Immature natural killer cell (primary cell): Measurements from ENCODE around the gene LIMA1. TPM values are rescaled to one million over a fixed set of nuclear protein-coding genes. Genes with fewer than 3 reads are reported as not detected.
"Not testable (repeated sequence)": the region's sequence is repeated elsewhere in the genome, so short reads cannot be mapped to it uniquely, and the experiment has no call there.

Source experiments
- DNase-seq, 3 donors: peaks; one replicate each; pipeline ENCODE4 v3.0.0; 2022; ENCODE audit warnings: mixed read lengths in 1 of 3
- H3K27ac Mint-ChIP-seq, 6 donors: one replicate each; pipeline ENCODE4 v1.8.0; 2020; ENCODE audit warnings: mixed read lengths in 6 of 6, mild to moderate bottlenecking in 5 of 6, inconsistent platforms in 4 of 6, moderate library complexity in 3 of 6
- H3K27me3 Mint-ChIP-seq, 3 donors: one replicate each; pipeline ENCODE4 v1.8.0; 2020 to 2021; ENCODE audit warnings: low read depth in 3 of 3, mild to moderate bottlenecking in 3 of 3, mixed read lengths in 3 of 3, moderate library complexity in 3 of 3, inconsistent platforms in 1 of 3
- H3K36me3 Mint-ChIP-seq, 3 donors: one replicate each; pipeline ENCODE4 v1.8.0; 2020; ENCODE audit warnings: mixed read lengths in 3 of 3, inconsistent platforms in 2 of 3, mild to moderate bottlenecking in 2 of 3
- H3K4me1 Mint-ChIP-seq, 2 donors: one replicate each; pipeline ENCODE4 v1.8.0; 2020; ENCODE audit warnings: inconsistent platforms in 2 of 2, mild to moderate bottlenecking in 2 of 2, mixed read lengths in 2 of 2, moderate library complexity in 1 of 2
- H3K4me3 Mint-ChIP-seq, 5 donors: one replicate each; pipeline ENCODE4 v1.8.0; 2020; ENCODE audit warnings: mild to moderate bottlenecking in 5 of 5, mixed read lengths in 5 of 5, inconsistent platforms in 3 of 5, moderate library complexity in 3 of 5
- H3K9me3 Mint-ChIP-seq, 6 donors: one replicate each; pipeline ENCODE4 v1.8.0; 2020; ENCODE audit warnings: mild to moderate bottlenecking in 6 of 6, mixed read lengths in 6 of 6, inconsistent platforms in 4 of 6, moderate library complexity in 3 of 6
- polyA plus RNA-seq, 3 donors: library from polyadenylated mRNA; unstranded; fragments of 300-500 nt; fragmentation: Illumina TruSeq; gene quantifications; one replicate each; pipeline ENCODE4 v1.2.3, GENCODE V29; 2021

LIMA1 gene
- polyA plus RNA-seq, 3 donors from 2014 or later: 4.8 to 10.0 (median 7.0) TPM

DNA sequence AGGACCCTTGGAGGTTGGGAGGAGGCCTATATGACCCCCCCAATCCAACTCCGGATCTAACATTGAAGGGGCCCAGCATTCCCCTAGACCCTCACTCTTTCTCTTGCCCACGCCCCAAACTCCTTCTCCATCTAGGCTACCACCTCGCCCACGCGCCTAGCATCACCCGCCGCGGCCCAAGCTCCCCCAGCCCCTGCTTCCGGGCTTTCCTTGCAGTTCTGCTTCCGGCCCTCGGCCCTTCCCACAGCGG lies 116.6 kb downstream of the LIMA1 start:
- Mint-ChIP-seq H3K27ac (peak overlapping the region; percentile 89 to 99 (median 94)), H3K4me3 (peak overlapping the region; percentile 91 to 97 (median 93)), H3K9me3 (no peaks in the 10 kb centered on the region), H3K27me3 (peaks cover 0 to 10% (median 0%) of the 10 kb centered on the region in 3 donors), H3K4me1 (peaks cover 25 to 33% of the 10 kb centered on the region in 2 donors), H3K36me3 (no peaks in the 10 kb centered on the region)
- no peak for DNase-seq

GRCh38 chr12:50164963-50165362 lies 118.4 kb downstream of the LIMA1 start:
- H3K9me3 Mint-ChIP-seq: no peaks in the 10 kb centered on the region
- no peak for DNase-seq
- peaks cover 30 to 43% of the 10 kb centered on the region in 2 donors for H3K4me1 Mint-ChIP-seq
- peak overlapping the region; percentile 49 to 92 (median 63) for H3K4me3 Mint-ChIP-seq
- H3K36me3 Mint-ChIP-seq: no peaks in the 10 kb centered on the region
- peaks cover 0 to 10% (median 0%) of the 10 kb centered on the region in 3 donors for H3K27me3 Mint-ChIP-seq
- H3K27ac Mint-ChIP-seq: peak overlapping the region; percentile 8 to 85 (median 32)

DNA sequence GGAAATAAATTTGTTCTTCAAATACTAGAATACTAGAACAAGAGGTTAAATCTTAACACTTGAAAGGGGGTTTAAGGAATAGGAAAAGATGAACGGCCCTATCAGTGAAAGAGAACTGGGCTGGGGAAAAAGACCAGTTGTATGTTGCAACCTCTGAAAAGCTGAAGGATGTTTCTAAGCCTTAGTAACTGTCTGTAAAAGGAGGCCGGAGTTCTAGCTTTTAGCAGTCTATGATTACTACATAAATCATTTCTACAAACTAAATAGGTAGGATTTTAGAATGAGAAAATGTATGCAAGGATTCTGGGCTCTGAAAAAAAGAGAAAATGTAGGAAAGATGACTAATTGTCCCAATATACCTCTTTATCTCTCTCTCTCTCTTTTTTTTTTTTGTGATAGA lies 121.1 kb downstream of the LIMA1 start:
- DNase-seq: no peak
- H3K4me3 Mint-ChIP-seq: no peak overlapping the region
- H3K27me3 Mint-ChIP-seq: peaks cover 0 to 2% (median 0%) of the 10 kb centered on the region in 3 donors
- peaks cover 34 to 50% of the 10 kb centered on the region in 2 donors for H3K4me1 Mint-ChIP-seq
- no peaks in the 10 kb centered on the region for H3K36me3 Mint-ChIP-seq
- H3K27ac Mint-ChIP-seq: no peak overlapping the region
- H3K9me3 Mint-ChIP-seq: no peaks in the 10 kb centered on the region

DNA sequence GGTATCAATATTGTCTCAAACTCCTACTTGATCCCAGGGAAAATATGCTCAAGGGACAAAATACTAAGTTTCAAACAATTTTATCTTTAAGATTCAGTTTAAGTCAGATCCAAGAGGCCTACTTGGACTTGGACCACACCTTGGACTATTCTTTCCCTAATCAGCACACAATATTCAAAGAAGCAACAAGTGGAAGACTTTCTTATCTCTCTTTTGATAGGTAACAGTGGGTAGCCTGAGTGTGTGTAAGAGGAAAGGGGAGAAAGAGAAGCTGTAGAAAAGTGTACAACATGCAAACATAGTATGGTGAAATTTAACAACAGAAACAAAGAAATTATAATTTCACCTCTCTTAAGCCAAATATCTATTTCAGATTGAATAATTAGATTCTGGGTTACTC lies 122.7 kb downstream of the LIMA1 start:
- Mint-ChIP-seq H3K4me3 (no peak overlapping the region), H3K27me3 (no peaks in the 10 kb centered on the region), H3K4me1 (peaks cover 24 to 45% of the 10 kb centered on the region in 2 donors), H3K9me3 (no peaks in the 10 kb centered on the region), H3K36me3 (no peaks in the 10 kb centered on the region), H3K27ac (peak overlapping the region in 4 of 6 donors; percentile 7 to 46 (median 26))
- DNase-seq: no peak

DNA sequence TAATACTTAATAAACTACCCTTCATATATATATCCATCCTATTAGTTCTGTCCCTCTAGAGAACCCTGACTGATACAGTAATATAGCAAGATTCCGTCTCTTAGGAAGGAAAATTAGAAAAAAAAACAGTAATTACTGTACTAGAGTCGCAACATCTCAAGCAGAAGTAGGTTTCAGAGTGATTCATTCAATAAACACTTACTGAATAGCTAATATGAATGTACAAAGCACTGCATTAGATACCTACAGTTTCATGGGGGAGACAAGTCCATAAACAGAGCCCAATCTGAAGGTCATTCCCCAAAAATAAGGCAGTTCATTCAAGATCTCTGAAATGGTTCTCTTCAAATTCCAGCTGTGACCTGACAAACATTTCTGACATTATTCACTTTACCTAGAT lies 126.1 kb downstream of the LIMA1 start:
- Mint-ChIP-seq H3K27me3 (no peaks in the 10 kb centered on the region), H3K4me3 (no peak overlapping the region), H3K9me3 (no peaks in the 10 kb centered on the region), H3K4me1 (peaks cover 17 to 30% of the 10 kb centered on the region in 2 donors), H3K27ac (peak overlapping the region in 3 of 6 donors; percentile 13 to 56 (median 29)), H3K36me3 (no peaks in the 10 kb centered on the region)
- no peak for DNase-seq

DNA sequence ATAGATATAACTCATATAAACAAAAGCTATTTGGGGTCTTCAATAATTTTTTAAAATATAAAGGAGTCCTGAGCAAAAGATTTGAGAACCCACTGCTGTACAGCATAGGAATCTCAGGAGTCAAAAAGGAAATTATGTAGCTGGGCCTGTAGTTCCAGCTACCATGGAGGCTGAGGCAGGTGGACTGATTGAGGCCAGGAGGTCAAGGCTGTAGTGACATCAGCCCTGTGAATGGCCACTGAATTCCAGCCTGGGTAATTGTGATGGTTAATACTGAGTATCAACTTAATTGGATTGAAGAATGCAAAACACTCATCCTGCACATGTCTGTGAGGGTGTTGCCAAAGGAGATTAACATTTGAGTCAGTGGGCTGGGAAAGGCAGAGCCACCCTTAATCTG lies 126.7 kb downstream of the LIMA1 start:
- DNase-seq: no peak
- H3K4me1 Mint-ChIP-seq: peaks cover 17 to 30% of the 10 kb centered on the region in 2 donors
- no peak overlapping the region for H3K4me3 Mint-ChIP-seq
- H3K27ac Mint-ChIP-seq: peak overlapping the region in 1 of 6 donors; percentile 20
- no peaks in the 10 kb centered on the region for H3K27me3 Mint-ChIP-seq
- no peaks in the 10 kb centered on the region for H3K9me3 Mint-ChIP-seq
- no peaks in the 10 kb centered on the region for H3K36me3 Mint-ChIP-seq

GRCh38 chr12:50154947-50155346 lies 128.4 kb downstream of the LIMA1 start:
- H3K9me3 Mint-ChIP-seq, H3K36me3 Mint-ChIP-seq, H3K4me3 Mint-ChIP-seq, H3K27me3 Mint-ChIP-seq, DNase-seq, H3K27ac Mint-ChIP-seq: not testable (repeated sequence)
- peaks cover 11 to 34% of the 10 kb centered on the region in 2 donors for H3K4me1 Mint-ChIP-seq

DNA sequence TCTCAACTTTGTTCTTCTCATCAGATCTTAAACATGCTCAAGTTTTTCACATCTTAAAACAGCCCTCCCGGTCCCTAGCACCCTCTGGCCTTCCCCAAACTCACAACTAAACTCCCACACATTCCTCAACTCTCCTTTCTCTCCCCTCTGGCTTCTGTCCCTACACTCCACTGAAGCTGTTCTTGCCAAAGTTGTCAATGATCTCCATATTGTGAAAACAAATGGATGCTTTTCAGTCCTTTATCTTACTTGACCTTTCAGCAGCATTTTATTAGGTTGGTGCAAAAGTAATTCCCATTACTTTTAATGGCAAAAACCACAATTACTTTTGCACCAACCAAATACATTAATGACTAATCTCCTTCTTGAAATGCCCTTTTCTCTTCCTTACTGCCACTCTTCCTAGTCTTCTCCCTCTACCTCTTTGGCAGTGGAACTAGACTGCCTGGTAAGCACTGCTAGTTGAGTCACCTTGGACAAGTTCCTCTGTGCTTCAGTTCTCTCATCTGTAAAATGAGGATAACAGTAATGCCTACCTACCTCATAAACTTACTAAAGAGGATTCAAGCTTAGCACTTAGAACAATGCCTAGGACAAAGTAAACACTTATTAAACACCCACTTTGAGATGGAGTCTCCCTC lies 132.2 kb downstream of the LIMA1 start:
- Mint-ChIP-seq H3K27me3 (no peaks in the 10 kb centered on the region), H3K9me3 (no peaks in the 10 kb centered on the region), H3K4me3 (no peak overlapping the region), H3K27ac (peak overlapping the region in 2 of 6 donors; percentile 23 to 68), H3K36me3 (no peaks in the 10 kb centered on the region), H3K4me1 (peaks cover 0 to 25% of the 10 kb centered on the region in 2 donors)
- DNase-seq: no peak

- DNase-seq: no peak
- peaks cover 0 to 2% (median 0%) of the 10 kb centered on the region in 3 donors for H3K36me3 Mint-ChIP-seq
- H3K27ac Mint-ChIP-seq: peak overlapping the region in 2 of 6 donors; percentile 30 to 60
- H3K4me3 Mint-ChIP-seq: no peak overlapping the region
- no peaks in the 10 kb centered on the region for H3K27me3 Mint-ChIP-seq
- no peaks in the 10 kb centered on the region for H3K9me3 Mint-ChIP-seq
- H3K4me1 Mint-ChIP-seq: peaks cover 0 to 36% of the 10 kb centered on the region in 2 donors
Observed at GRCh38 chr12:50149311-50149710, 134.0 kb downstream of the LIMA1 start.

DNA sequence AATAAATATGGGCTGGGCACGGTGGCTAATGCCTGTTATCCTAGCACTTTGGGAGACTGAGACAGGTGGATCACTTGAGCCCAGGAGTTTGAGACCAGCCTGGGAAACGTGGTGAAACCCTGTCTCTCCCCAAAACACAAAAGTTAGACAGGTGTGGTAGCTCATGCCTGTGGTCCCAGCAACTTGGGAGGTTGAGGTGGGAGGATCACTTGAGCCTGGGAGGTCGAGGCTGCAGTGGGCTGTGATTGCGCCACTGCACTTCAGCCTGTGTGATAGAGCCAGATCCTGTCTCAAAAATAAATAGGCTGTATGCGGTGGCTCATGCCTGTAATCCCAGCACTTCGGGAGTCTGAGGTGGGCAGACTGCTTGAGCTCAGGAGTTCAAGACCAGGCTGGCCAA lies 135.3 kb downstream of the LIMA1 start:
- H3K9me3 Mint-ChIP-seq, H3K36me3 Mint-ChIP-seq, DNase-seq, H3K4me3 Mint-ChIP-seq, H3K27me3 Mint-ChIP-seq: not testable (repeated sequence)
- H3K27ac Mint-ChIP-seq: peak overlapping the region in 1 of 6 donors; percentile 3
- H3K4me1 Mint-ChIP-seq: peaks cover 0 to 36% of the 10 kb centered on the region in 2 donors

- Mint-ChIP-seq H3K27me3 (no peaks in the 10 kb centered on the region), H3K27ac (no peak overlapping the region), H3K4me1 (peaks cover 0 to 36% of the 10 kb centered on the region in 2 donors), H3K9me3 (no peaks in the 10 kb centered on the region), H3K36me3 (peaks cover 0 to 4% (median 0%) of the 10 kb centered on the region in 3 donors), H3K4me3 (no peak overlapping the region)
- no peak for DNase-seq
Observed at GRCh38 chr12:50147281-50147680, 136.0 kb downstream of the LIMA1 start.

- no peak overlapping the region for H3K27ac Mint-ChIP-seq
Observed at GRCh38 chr12:50145439-50145838, 137.9 kb downstream of the LIMA1 start.

DNA sequence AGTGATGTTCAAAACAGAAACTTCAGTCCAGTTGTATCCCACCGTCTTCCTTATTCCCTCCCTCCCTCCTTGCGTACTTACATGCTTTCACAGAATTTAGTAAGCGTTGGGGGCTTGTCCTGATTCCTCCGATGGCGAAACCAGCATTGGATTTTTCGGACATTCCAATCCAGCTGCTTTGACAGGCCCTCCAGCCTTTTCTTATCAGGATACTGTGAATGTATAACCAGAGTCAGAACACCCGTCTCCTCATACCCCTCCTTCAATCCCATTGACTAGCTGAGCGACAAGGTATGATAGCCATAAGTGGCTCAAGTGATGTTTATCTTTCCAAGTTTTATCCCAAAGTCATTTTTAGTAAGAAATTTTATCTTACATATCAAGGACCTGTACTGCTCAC lies 140.3 kb downstream of the LIMA1 start:
- H3K27ac Mint-ChIP-seq: no peak overlapping the region
- peaks cover 3 to 18% (median 3%) of the 10 kb centered on the region in 3 donors for H3K36me3 Mint-ChIP-seq
- H3K4me1 Mint-ChIP-seq: peaks cover 0 to 15% of the 10 kb centered on the region in 2 donors
- H3K4me3 Mint-ChIP-seq: no peak overlapping the region
- no peak for DNase-seq
- no peaks in the 10 kb centered on the region for H3K27me3 Mint-ChIP-seq
- H3K9me3 Mint-ChIP-seq: no peaks in the 10 kb centered on the region

More at GRCh38 chr12:50145439-50145838, 137.9 kb downstream of the LIMA1 start:
- Mint-ChIP-seq H3K9me3 (no peaks in the 10 kb centered on the region), H3K4me1 (peaks cover 0 to 24% of the 10 kb centered on the region in 2 donors), H3K4me3 (no peak overlapping the region), H3K36me3 (peaks cover 3 to 12% (median 3%) of the 10 kb centered on the region in 3 donors), H3K27me3 (no peaks in the 10 kb centered on the region)
- no peak for DNase-seq

DNA sequence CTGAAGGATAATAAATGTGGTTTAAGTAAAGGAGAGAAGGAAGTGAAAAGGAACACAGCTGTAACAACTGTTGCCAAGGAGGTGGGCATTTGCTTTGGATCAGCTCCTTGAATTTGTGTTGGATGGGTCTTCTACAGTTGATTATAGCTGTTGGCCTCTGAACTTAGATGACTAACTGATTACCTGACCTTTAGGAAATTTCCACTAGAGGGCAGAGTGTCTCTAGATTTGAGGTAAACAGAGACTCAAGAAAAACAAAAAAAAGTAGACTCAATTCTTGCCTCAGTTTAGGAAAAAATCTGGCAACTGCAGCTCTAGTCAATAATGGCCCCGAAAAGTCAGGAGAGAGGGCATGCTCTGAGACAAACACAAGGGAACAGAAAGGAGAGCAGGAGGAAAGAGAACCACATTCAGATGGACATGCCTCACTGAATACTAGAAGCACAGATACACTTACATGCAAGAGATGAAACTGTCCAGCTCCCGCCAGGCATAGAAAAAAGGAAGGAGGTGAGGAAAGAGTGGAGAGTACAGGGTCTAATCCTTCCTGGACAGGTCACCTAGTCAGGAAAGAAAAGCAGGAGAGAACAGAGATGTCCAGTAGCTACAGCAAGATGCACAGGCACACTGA lies 150.7 kb downstream of the LIMA1 start:
- Mint-ChIP-seq H3K4me3 (no peak overlapping the region), H3K27me3 (peaks cover 0 to 3% (median 1%) of the 10 kb centered on the region in 3 donors), H3K4me1 (peaks cover 6 to 14% of the 10 kb centered on the region in 2 donors), H3K9me3 (no peaks in the 10 kb centered on the region), H3K36me3 (peaks cover 10 to 36% (median 12%) of the 10 kb centered on the region in 3 donors), H3K27ac (peak overlapping the region; percentile 6 to 86 (median 76))
- peak; percentile 26 to 50 (median 33) for DNase-seq
